Right atrium auricular region (tissue), 2 donors: Measurements from ENCODE around the gene PFKFB3. TPM values are rescaled to one million over a fixed set of nuclear protein-coding genes. Genes with fewer than 3 reads are reported as not detected.

ENCODE experiments used
- DNase-seq: peaks from one replicate; pipeline ENCODE4 v3.0.0-alpha.2; 2019; ENCODE audit warnings: low spot score
- H3K27ac ChIP-seq, 2 donors: fragments of 200-600 bp; sonication (generic); 1 replicate in 1 of 2; 2 replicates in 1 of 2; pipeline ENCODE4 v1.5.1; 2016 to 2019
- H3K27me3 ChIP-seq, 2 donors: fragments of 200-600 bp; sonication (generic); one replicate each; pipeline versions ENCODE4 v1.5.1 to v1.6.0; 2017 to 2019
- H3K36me3 ChIP-seq: fragments of 200-600 bp; sonication (generic); one replicate; pipeline ENCODE4 v1.5.1; 2016
- H3K4me1 ChIP-seq, 2 donors: fragments of 200-600 bp; sonication (generic); one replicate each; pipeline versions ENCODE4 v1.5.1 to v1.6.0; 2017 to 2019
- H3K4me3 ChIP-seq, 2 donors: fragments of 200-600 bp; sonication (generic); 1 replicate in 1 of 2; 2 replicates in 1 of 2; pipeline ENCODE4 v1.5.1; 2017 to 2019; ENCODE audit warnings: mild to moderate bottlenecking in 1 of 2, moderate library complexity in 1 of 2
- H3K9me3 ChIP-seq, 2 donors: fragments of 200-600 bp; sonication (generic); one replicate each; pipeline ENCODE4 v1.5.1; 2019
- CTCF ChIP-seq, 2 donors: fragments of 200-600 bp; sonication (generic); IDR thresholded peaks; one replicate each; pipeline ENCODE4 v1.5.1; 2019; ENCODE audit warnings: antibody characterized with exemption in 2 of 2
- total RNA-seq, 2 donors: library from RNA; depleted of rRNA; stranded (reverse); fragments of >200 nt; gene quantifications; one replicate each; pipeline ENCODE4 v1.1.0, GENCODE V29; 2016

PFKFB3 gene
- total RNA-seq, 2 donors from 2014 or later, result 9.4 to 16.5 TPM

GRCh38 chr10:6269953-6270867 lies 67.5 kb downstream of the PFKFB3 start:
- H3K27ac ChIP-seq, result no peak overlapping the region
- H3K4me1 ChIP-seq, result no peaks in the 10 kb centered on the region
- no peaks in the 10 kb centered on the region for H3K9me3 ChIP-seq
- H3K4me3 ChIP-seq, result no peak overlapping the region
- no peaks in the 10 kb centered on the region for H3K27me3 ChIP-seq
- TF ChIP-seq CTCF (IDR thresholded peaks at IDR 0.05), result no peak
- DNase-seq, result no peak
- no peaks in the 10 kb centered on the region for H3K36me3 ChIP-seq

DNA sequence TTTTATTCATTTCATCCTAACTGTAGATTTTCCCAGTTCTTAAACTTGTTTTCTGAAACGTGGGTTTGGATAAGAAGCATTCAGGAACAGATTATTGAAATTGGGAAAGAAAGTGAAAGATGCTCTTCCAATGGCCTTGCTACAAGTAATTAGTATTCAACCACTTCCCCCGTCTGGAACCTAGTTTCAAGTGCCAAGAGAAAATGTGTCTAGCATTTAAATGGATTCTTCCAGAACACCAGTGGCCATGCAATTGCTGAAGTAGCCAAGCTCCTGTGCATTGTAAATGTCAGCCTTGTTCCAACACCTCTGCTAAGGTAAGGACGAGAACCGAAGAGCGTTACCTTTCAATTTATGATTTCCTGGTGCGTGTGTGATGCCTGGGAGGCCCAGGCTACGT lies 68.2 kb downstream of the PFKFB3 start:
- no peak for DNase-seq
- Histone ChIP-seq H3K4me3 (no peak overlapping the region), H3K4me1 (no peaks in the 10 kb centered on the region), H3K36me3 (no peaks in the 10 kb centered on the region), H3K27ac (no peak overlapping the region), H3K9me3 (no peaks in the 10 kb centered on the region), H3K27me3 (no peaks in the 10 kb centered on the region)
- no peak for TF ChIP-seq CTCF (IDR thresholded peaks at IDR 0.05)

GRCh38 chr10:6271663-6272062 lies 68.9 kb downstream of the PFKFB3 start:
- H3K27me3 ChIP-seq, result no peaks in the 10 kb centered on the region
- no peak for DNase-seq
- no peak overlapping the region for H3K4me3 ChIP-seq
- H3K36me3 ChIP-seq, result no peaks in the 10 kb centered on the region
- no peaks in the 10 kb centered on the region for H3K9me3 ChIP-seq
- no peak overlapping the region for H3K27ac ChIP-seq
- TF ChIP-seq CTCF (IDR thresholded peaks at IDR 0.05), result no peak
- H3K4me1 ChIP-seq, result no peaks in the 10 kb centered on the region

DNA sequence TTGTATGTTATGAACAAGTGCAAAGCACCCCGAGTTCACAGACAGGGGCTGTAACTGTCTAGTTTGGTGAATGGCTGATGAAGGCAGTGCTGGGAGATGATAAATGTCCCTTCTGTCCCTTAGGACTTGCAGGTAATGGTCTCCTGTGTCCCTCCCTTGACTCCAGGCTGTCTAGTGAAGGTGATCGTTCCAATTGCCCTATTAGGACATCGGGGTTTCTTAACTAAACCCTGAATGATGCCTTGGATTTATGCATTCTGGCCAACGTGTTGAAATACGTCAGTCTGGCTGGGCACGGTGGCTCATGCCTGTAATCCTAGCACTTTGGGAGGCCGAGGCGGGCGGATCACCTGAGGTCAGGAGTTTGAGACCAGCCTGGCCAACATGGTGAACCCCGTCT lies 69.4 kb downstream of the PFKFB3 start:
- H3K4me3 ChIP-seq, result no peak overlapping the region
- no peak for TF ChIP-seq CTCF (IDR thresholded peaks at IDR 0.05)
- no peak overlapping the region for H3K27ac ChIP-seq
- no peaks in the 10 kb centered on the region for H3K36me3 ChIP-seq
- H3K4me1 ChIP-seq, result no peaks in the 10 kb centered on the region
- no peak for DNase-seq
- H3K9me3 ChIP-seq, result no peaks in the 10 kb centered on the region
- H3K27me3 ChIP-seq, result no peaks in the 10 kb centered on the region

- H3K27ac ChIP-seq, result no peak overlapping the region
- no peak for TF ChIP-seq CTCF (IDR thresholded peaks at IDR 0.05)
- no peak overlapping the region for H3K4me3 ChIP-seq
- no peaks in the 10 kb centered on the region for H3K4me1 ChIP-seq
- H3K36me3 ChIP-seq, result no peaks in the 10 kb centered on the region
- no peaks in the 10 kb centered on the region for H3K27me3 ChIP-seq
- H3K9me3 ChIP-seq, result no peaks in the 10 kb centered on the region
- DNase-seq, result no peak
Observed at GRCh38 chr10:6273351-6273750, 70.6 kb downstream of the PFKFB3 start.
